Eye (tissue), 1 donor: ENCODE measurements around the gene EIF2AK3.
"Not testable (repeated sequence)": the region's sequence is repeated elsewhere in the genome, so short reads cannot be mapped to it uniquely, and the experiment has no call there.

Experiments used
- DNase-seq: peaks from one replicate; pipeline ENCODE4 v3.0.0-alpha.2; 2015

The EIF2AK3 gene

GRCh38 chr2:88632569-88632968 is 5.3 kb upstream of the EIF2AK3 start:
- no peak for DNase-seq

GRCh38 chr2:88628571-88628939 is 1.3 kb upstream of the EIF2AK3 start:
- DNase-seq: no peak

GRCh38 chr2:88627856-88628570 is 749 bp upstream of the EIF2AK3 start:
- DNase-seq: no peak

GRCh38 chr2:88626171-88627054 is 851 bp downstream of the EIF2AK3 start:
- DNase-seq: peak; percentile 77

GRCh38 chr2:88624477-88624876 is 2.8 kb downstream of the EIF2AK3 start:
- no peak for DNase-seq

- not testable (repeated sequence) for DNase-seq
Observed at GRCh38 chr2:88623831-88624465, 3.3 kb downstream of the EIF2AK3 start.

- no peak for DNase-seq
Observed at GRCh38 chr2:88622307-88622706, 5.0 kb downstream of the EIF2AK3 start.

- no peak for DNase-seq
Observed at GRCh38 chr2:88621432-88621831, 5.8 kb downstream of the EIF2AK3 start.

- no peak for DNase-seq
Observed at GRCh38 chr2:88620015-88620414, 7.2 kb downstream of the EIF2AK3 start.

- DNase-seq: no peak
Observed at GRCh38 chr2:88615822-88616221, 11.4 kb downstream of the EIF2AK3 start.

- DNase-seq: no peak
Observed at GRCh38 chr2:88614497-88615157, 12.6 kb downstream of the EIF2AK3 start.

- DNase-seq: no peak
Observed at GRCh38 chr2:88613921-88614320, 13.3 kb downstream of the EIF2AK3 start.

GRCh38 chr2:88608184-88608583 is 19.1 kb downstream of the EIF2AK3 start:
- DNase-seq: no peak

GRCh38 chr2:88607416-88607815 is 19.8 kb downstream of the EIF2AK3 start:
- DNase-seq: no peak

GRCh38 chr2:88606371-88607030 is 20.8 kb downstream of the EIF2AK3 start:
- no peak for DNase-seq

GRCh38 chr2:88603146-88603545 is 24.1 kb downstream of the EIF2AK3 start:
- DNase-seq: no peak

- DNase-seq: no peak
Observed at GRCh38 chr2:88602022-88602421, 25.2 kb downstream of the EIF2AK3 start.

GRCh38 chr2:88601286-88601685 is 26.0 kb downstream of the EIF2AK3 start:
- peak; percentile 61 for DNase-seq

GRCh38 chr2:88600038-88600465 is 27.2 kb downstream of the EIF2AK3 start:
- peak; percentile 89 for DNase-seq

GRCh38 chr2:88599527-88599926 is 27.7 kb downstream of the EIF2AK3 start:
- DNase-seq: no peak

- no peak for DNase-seq
Observed at GRCh38 chr2:88597168-88597567, 30.1 kb downstream of the EIF2AK3 start.

GRCh38 chr2:88596141-88596830 is 31.0 kb downstream of the EIF2AK3 start:
- no peak for DNase-seq
